Astrocyte of the spinal cord (primary cell): Measurements from ENCODE around the gene NFATC1.

Source experiments
- DNase-seq: peaks from one replicate; pipeline ENCODE4 v3.0.0; 2011; ENCODE audit warnings: low read depth, low spot score
- H3K4me3 ChIP-seq: 2 replicates; pipeline ENCODE4 v1.5.1; 2011; ENCODE audit warnings: low read depth, mild to moderate bottlenecking, low read length, moderate library complexity
- CTCF ChIP-seq: IDR thresholded peaks from 2 replicates; pipeline ENCODE4 v1.5.1; 2012; ENCODE audit warnings: low read depth, mild to moderate bottlenecking, low read length, inconsistent platforms
- in situ Hi-C: cut with HindIII; loops from 2 replicates; pipeline ENCODE4 v1.10.0; 2017; ENCODE audit warnings: low sequenced_read_pairs

The NFATC1 gene

GRCh38 chr18:79426376-79427300 lies 30.9 kb downstream of the NFATC1 start:
- in situ Hi-C loops, result no loop called here
- no peak for TF ChIP-seq CTCF
- no peak overlapping the region for H3K4me3 ChIP-seq
- DNase-seq, result no peak

DNA sequence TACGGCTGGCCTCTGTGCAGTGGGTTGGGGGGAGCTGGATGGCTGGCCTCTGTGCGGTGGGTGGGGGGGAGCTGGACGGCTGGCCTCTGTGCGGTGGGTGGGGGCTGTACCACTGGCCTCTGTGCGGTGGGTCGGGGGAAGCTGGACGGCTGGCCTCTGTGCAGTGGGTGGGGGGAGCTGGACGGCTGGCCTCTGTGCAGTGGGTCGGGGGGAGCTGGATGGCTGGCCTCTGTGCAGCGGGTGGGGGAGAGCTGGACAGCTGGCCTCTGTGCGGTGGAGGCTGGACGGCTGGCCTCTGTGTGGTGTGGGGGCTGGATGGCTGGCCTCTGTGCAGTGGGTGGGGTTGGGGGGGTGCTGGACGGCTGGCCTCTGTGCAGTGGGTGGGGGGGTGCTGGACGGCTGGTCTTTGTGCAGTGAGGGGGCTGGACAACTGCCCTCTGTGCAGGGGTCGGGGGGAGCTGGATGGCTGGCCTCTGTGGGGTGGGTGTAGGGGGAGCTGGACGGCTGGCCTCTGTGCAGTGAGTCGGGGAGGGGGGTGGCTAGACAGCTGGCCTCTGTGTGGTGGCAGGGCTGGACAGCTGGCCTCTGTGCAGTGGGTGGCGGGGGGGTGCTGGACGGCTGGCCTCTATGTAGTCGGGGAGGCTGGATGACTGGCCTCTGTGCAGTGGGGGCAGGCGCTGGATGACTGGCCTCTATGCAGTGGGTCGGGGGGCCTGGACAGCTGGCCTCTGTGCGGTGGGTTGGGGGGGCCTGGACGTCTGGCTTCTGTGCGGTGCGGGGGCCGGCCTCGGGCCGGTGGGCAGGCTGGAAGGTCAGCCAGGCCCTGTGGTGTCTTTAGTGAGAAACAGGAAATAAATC lies 31.9 kb downstream of the NFATC1 start:
- DNase-seq, result no peak
- in situ Hi-C loops, result no loop called here
- no peak overlapping the region for H3K4me3 ChIP-seq
- no peak for TF ChIP-seq CTCF

DNA sequence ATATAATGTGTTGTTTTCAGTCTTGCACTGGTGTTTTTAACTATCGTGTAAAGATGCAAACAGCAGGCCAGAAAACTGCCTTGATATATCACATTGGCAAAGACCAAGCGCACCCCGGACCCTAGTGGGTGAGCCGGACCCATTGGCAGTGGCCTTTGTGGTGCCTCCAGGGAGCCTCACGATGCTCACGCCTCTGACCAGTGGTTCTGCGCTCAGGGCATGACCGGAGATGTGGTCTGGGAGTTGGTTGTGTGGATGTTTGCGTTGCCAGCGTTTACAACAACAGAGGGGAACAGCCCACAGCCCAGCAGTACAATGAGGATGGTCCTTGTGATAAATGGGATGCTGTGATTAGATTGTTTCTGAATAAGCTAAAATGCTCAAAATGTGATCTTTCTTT lies 32.6 kb downstream of the NFATC1 start:
- no peak for TF ChIP-seq CTCF
- in situ Hi-C loops, result no loop called here
- no peak overlapping the region for H3K4me3 ChIP-seq

DNA sequence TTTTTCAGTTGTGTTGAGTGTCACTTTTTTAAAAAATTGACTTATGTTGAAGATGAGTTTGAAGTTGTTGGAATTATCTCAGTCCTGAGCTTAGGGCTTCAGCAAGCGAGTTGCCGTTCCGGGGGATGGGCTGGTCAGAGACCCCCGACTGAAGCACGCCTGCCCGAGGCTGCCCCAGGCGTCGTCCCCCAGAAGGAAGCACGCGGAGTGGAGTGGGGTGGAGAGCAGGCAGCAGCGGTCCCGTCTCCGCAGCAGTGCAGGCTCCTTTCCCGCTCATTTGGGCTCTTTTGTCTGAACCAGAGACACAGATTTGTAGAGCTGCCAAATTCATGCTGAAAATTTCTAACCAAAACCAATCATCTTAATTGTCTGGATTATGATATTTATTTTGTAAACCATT lies 33.7 kb downstream of the NFATC1 start:
- in situ Hi-C loops, result no loop called here
- H3K4me3 ChIP-seq, result no peak overlapping the region
- no peak for TF ChIP-seq CTCF
- no peak for DNase-seq

More for the DNA sequence above, 32.6 kb downstream of the NFATC1 start:
- no peak for DNase-seq

DNA sequence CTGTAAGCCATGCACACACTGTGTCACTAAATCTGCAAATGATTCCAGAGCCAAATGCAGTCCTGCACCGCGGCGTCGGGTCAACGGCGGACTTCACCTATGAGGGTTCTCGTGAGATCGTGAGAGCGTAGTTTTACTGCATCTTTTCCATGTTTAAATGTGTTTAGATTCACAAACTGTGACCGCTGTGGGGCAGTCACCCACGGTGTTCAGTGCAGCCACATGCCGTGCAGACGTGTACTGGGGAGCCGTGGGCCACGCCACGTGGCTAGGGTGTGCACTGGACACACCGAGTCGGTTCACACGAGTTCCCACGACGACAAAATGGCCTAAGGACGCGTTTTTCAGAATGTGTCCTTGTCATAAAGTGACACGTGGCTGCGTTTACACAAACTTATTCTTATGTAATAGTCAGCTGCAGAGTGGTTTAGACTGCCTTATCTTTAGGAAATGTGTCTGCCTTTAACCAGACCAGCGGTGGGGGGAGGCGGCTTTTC lies 34.1 kb downstream of the NFATC1 start:
- no peak for DNase-seq
- in situ Hi-C loops, result no loop called here
- no peak overlapping the region for H3K4me3 ChIP-seq
- no peak for TF ChIP-seq CTCF

GRCh38 chr18:79432376-79433120 lies 36.8 kb downstream of the NFATC1 start:
- no peak for DNase-seq
- in situ Hi-C loops, result no loop called here
- H3K4me3 ChIP-seq, result no peak overlapping the region
- no peak for TF ChIP-seq CTCF
